Measurements from ENCODE around the gene CATSPERZ.

CATSPERZ gene

DNA sequence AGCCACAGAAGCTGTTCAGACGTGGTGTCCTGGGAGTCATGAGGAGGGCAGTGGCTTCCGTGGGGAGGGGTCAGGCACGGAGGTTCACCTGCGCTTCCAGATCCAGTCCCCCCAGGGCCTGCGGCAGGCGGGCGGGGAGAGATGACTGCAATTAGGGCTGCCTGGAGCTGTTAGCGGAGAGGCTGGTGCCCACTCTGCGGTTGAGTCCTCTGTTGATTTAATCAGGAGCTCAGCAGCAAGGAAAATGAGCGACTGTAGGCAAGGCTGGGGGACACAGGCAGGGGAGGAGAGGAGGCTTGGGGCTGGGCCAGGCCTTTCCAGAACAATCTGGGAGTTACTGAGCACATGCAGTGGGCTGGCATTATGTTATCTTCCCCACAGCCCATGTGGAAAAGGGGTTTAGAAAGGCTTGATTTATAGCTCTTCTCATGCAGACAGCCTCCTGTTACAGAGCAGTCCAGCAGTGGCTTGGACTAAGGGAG, 35.7 kb upstream of the CATSPERZ start:
- no peak for DNase-seq

GRCh38 chr11:64265176-64266160, 34.7 kb upstream of the CATSPERZ start:
- no peak for DNase-seq

- DNase-seq = peak; percentile 57
Observed at GRCh38 chr11:64266339-64266738, 33.8 kb upstream of the CATSPERZ start.

DNA sequence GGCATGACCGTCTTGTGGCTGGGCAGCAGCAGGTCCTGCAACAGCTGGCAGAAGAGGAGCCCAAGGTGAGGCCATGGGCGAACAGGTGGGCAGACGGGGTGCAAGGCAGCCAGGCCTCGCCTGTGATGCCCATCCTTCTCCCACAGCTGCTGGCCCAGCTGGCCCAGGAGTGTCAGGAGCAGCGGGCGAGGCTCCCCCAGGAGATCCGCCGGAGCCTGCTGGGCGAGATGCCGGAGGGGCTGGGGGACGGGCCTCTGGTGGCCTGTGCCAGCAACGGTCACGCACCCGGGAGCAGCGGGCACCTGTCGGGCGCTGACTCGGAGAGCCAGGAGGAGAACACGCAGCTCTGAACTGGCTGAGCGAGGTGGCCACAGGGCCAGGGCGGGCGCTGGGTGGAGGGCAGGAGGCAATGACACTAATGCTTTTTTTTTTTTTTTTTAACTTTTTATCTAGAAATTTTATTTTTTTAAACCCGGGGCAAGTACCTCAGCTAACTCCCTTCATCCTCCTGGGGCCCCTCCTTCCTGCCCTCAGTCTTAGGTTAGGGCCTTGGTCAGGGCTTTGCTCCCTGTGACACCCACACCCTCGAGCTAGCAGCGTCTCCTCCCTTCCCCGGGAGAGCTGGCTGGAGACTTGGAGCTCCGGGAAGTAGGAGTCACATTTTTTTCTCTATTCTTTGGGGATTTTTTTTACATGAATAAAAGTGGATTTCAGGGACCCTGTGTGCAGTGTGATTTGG, 32.8 kb upstream of the CATSPERZ start:
- DNase-seq = no peak

DNA sequence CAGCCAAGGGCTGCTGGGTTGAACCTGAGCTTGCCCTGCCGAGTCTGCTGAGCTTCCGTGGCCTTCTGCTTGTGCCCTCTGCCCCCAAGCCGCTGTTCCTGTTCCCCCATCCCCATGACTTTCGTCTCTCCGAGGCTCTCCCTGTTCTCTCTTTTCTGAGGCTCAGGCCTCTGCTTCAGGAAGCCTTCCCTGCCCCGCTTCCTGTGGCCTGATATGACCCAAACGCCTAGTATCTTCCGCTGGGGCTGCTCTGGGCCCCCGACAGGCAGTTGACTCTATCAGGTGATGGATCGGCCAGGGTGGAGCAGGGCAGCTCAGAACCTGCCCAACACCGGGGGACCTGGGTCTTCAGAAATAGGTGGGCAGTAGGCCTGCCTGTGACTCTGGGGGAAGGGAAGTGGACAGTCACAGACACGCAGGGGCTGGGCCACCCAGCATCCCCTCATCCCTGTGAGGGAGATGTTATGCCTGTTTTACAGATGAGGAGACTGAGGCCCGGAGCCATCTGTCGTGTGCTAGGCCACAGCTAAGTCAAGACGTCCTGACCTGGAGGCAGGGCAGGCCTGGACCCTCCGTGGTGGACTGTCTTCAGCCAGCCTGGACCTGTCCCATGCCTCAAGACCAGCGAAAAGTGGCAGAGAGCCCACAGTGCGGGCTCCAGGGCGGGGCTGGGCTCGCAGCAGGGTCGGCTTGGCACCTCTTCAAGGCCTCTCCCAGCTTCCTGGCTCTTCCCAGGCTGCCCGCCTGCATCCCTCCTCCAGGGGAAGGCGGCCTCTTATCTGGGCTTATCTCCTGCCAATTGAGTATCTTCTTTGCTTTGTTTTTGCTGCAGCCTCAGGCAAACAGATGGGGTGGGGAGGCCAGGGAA, 31.9 kb upstream of the CATSPERZ start:
- peak; percentile 30 for DNase-seq

GRCh38 chr11:64268893-64269539, 31.1 kb upstream of the CATSPERZ start:
- no peak for DNase-seq

- DNase-seq = peak; percentile 99
Observed at GRCh38 chr11:64269540-64270220, 30.5 kb upstream of the CATSPERZ start.

DNA sequence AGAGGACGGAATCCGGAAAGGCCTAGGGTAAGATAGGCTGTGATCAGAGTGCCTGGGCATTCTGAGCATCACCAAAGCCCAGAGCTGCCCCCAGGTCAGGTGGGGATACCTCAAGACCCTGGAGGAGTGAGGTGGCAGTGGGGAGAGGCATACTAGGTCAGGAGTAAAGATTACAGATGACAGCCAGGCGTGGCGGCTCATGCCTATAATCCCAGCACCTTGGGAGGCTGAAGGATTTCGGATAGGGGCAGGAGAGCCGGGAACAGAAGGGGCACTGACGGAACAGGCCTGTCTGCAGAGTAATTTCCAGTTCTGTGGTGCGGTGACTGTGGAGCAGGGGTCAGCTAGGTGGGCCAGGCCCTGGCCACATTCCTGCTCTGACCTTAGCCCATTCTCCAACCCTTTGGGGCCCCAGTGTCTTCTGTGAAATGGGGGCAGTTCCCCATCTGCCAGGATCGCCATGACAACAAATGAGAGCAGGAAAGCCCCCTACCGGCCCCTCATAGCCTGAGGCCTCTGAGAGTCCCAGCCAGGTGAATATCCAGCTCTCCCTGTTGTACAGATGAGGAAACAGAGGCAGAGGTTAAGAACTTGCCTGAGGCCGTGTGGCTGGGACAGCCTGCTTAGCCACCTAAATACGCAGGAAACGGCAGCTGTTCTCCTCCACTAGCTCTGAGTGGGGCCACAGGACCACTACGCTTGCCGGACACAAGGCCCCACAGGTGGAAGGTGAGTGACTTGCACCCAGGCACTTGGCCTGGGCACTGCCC, 24.9 kb upstream of the CATSPERZ start:
- no peak for DNase-seq

DNA sequence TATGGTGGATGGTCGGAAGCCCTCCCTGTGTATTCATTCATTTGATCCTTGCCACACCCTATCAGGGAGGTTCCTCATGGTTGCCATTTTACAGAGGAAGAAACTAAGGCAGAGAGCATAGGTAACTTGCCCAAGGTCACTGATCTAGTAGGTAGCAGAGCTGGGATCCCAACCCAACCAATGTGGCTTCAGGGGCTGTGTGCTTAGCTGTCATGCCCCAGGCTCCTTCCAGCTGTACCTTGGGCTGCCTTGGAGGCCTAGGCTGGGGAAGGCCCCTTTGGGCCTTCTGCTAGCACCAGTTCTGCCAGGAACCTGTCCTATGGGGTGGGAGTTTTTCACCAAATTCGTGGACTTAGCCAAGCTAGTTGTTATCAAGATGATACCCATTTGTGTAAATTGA, 24.3 kb upstream of the CATSPERZ start:
- no peak for DNase-seq

DNA sequence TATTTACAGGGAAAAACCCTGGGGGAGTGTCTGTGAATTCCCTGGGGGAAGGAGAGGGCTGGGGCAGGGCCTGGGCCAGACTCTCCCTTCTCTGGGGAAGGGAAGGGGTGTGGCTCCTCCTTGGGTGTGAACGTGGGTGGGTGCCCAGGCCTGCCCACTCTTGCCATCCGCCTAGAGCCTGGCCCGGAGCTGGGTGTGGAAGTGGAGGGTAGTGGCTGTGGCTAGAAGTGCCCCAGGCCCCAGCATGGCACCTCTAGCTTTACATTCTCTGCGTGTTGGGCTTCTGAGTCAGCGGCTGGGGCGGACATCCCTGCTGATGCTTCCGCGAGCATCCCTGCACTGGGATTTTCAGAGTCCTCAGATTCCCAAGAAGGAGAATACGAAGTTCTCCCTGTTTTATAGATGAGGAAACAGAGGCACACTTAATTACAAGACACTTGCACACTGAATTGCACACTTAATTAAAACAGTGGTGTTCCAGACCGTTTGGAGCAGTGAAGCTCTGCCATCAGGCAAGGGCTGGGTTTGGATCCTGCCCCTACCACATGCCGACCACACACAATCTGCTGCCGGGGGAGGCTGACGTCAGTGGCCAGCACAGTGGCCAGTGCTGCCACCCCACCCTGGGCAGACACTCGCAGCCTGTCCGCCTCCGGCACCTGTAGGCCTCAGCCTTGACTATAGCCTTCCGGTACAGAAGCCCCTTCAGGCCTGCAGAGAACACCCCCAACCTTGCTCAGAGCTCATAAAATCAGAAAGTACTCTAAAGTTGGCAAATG, 23.3 kb upstream of the CATSPERZ start:
- peak; percentile 94 for DNase-seq

DNA sequence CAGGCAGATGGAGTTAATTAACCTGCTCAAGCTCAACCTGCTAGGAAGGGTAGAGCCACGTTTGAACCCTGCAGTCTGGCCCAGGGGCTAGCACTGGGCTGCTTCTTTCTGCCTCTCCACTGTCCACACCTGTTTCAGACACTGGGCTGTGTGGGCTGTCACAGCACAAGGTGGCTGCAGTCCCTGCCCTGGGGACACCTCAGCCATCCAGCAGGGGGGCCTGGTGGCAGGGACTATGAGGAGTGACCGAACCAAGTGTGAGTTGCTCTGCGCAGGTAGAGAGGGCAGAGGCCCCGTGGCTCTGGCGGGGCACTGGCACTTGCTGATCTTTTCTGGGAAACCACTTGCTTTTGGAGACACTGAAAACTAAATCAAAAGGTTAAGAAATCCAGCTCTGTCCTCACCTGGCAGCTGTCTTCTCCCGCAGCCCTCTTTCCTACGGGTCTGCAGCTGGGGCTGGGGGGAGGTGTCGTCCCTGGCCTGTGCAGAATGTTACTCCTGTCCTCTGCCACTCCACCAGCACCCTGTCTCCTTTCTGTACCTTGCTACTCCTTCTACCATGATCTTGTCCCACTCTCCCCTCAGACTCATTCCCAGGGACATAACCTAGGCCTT, 21.5 kb upstream of the CATSPERZ start:
- no peak for DNase-seq

GRCh38 chr11:64281957-64282770, 18.0 kb upstream of the CATSPERZ start:
- DNase-seq = no peak

- no peak for DNase-seq
Observed at GRCh38 chr11:64283092-64283491, 17.1 kb upstream of the CATSPERZ start.

DNA sequence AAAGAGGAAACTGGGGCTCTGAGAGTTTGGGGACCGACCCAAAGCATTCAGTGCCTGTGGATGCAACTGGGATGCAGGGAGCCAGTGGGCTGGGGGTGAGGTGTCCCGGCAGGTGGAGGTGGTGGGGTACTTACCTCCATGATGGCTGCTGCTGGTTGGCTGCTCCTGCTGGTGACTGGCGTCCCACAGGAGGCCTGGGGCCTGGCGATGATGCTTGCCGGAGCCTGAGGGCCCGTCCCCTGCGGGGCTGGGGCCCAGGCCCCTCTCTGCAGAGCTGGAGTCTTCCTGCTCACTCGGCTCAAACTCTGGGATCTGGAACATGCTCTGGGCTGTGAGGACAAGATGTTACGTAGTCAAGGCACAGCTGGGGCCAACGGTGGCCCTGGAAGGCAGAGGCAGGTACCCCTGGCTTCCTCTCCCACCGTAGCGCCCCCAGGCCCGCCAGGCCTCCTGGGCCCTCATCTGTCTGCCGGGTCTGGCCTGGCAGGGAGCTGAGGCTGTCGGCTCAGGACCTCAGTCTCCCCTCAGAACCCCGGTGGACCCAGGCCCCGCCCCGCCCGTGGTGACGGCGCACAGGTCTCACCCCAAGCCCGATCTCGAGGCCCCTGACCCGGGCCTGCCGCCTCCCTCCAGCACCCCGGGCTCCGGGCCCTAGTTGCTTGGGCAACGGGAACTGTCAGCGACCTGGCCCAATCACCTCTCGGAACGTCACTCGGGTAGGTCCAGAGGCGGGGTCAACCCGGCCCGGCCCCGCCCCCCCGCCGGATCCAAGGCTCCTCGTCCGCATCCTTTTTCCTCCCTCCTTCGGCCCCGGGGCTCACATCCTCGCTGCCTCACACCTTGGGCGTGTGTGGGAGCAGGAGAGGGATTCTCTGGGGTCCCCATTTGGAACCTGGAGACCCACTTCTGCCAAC, 15.9 kb upstream of the CATSPERZ start, which contains the start of gene BAD:
TSS of gene BAD (minus strand) at position 618 of the 914 bp plus-strand sequence. CDS start at position 321, 297 bp downstream.
- peak; percentile 92 for DNase-seq

- peak; percentile 86 for DNase-seq
Observed at GRCh38 chr11:64284962-64285884, 14.9 kb upstream of the CATSPERZ start, which contains the start of gene GPR137. Gene GPR137 (plus strand): TSS chr11:64285848. CDS start chr11:64286525, 677 bp downstream.

All from T1000 (cell line).